Transverse colon (tissue), 4 donors: ENCODE measurements around the gene SUSD4.

Experiments used
- EP300 ChIP-seq: sonication (generic); formaldehyde crosslinking; IDR thresholded peaks from one replicate; pipeline ENCODE4 v1.6.1; 2017; ENCODE audit warnings: antibody characterized with exemption, low read depth
- POLR2A ChIP-seq: fragments of 450-650 bp; IDR thresholded peaks from one replicate; pipeline ENCODE4 v1.6.1; 2016; ENCODE audit warnings: antibody characterized with exemption, mild to moderate bottlenecking, moderate library complexity
- POLR2AphosphoS5 ChIP-seq, 3 donors: sonication (generic); formaldehyde crosslinking; IDR thresholded peaks; one replicate each; pipeline ENCODE4 v1.6.1; 2016; ENCODE audit warnings: antibody characterized with exemption in 3 of 3
- TF ChIP-seq, protein P1 (sequence below), 5 experiments: fragments of 200-600 bp in 3 of 5; fragments of 450-650 bp in 2 of 5; sonication (generic) in 3 of 5; IDR thresholded peaks; 1 replicate in 2 of 5; 2 replicates in 3 of 5; pipeline ENCODE4 v1.5.1; 2016 to 2017; ENCODE audit warnings: antibody characterized with exemption in 5 of 5, inconsistent platforms in 3 of 5, mild to moderate bottlenecking in 2 of 5, moderate library complexity in 1 of 5

- TF ChIP-seq POLR2AphosphoS5 (IDR thresholded peaks at IDR 0.05), result no peak
- TF ChIP-seq, protein P1, sequence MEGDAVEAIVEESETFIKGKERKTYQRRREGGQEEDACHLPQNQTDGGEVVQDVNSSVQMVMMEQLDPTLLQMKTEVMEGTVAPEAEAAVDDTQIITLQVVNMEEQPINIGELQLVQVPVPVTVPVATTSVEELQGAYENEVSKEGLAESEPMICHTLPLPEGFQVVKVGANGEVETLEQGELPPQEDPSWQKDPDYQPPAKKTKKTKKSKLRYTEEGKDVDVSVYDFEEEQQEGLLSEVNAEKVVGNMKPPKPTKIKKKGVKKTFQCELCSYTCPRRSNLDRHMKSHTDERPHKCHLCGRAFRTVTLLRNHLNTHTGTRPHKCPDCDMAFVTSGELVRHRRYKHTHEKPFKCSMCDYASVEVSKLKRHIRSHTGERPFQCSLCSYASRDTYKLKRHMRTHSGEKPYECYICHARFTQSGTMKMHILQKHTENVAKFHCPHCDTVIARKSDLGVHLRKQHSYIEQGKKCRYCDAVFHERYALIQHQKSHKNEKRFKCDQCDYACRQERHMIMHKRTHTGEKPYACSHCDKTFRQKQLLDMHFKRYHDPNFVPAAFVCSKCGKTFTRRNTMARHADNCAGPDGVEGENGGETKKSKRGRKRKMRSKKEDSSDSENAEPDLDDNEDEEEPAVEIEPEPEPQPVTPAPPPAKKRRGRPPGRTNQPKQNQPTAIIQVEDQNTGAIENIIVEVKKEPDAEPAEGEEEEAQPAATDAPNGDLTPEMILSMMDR (IDR thresholded peaks at IDR 0.05), result no peak
- TF ChIP-seq EP300, result no peak
- TF ChIP-seq POLR2A, result no peak
These were observed 24.1 kb downstream of the SUSD4 start for GRCh38 chr1:223339861-223340260.
